ENCODE measurements around the gene CDC25C. TPM values are rescaled to one million over a fixed set of nuclear protein-coding genes. Genes with fewer than 3 reads are reported as not detected.

Gene CDC25C
- total RNA-seq, 1 donor from 2014 or later = 1.6 TPM

- peaks cover 4% of the 10 kb centered on the region for H3K9me3 Mint-ChIP-seq (ENCODE audit: low read depth)
- no peak for TF ChIP-seq CTCF (IDR thresholded peaks at IDR 0.05)
- DNase-seq (ENCODE audit: low spot score) = no peak
- H3K27me3 Mint-ChIP-seq (ENCODE audit: low read depth) = no peaks in the 10 kb centered on the region
- peaks cover 48% of the 10 kb centered on the region for H3K4me1 Mint-ChIP-seq (ENCODE audit: low read depth)
- peaks cover 18% of the 10 kb centered on the region for H3K36me3 Mint-ChIP-seq (ENCODE audit: low read depth)
- peak overlapping the region; percentile 78 for H3K27ac Mint-ChIP-seq (ENCODE audit: unreplicated experiment)
- no peak overlapping the region for H3K4me3 Mint-ChIP-seq (ENCODE audit: unreplicated experiment)
These were observed 18.4 kb upstream of the CDC25C start for GRCh38 chr5:138349852-138350562.

- peaks cover 23% of the 10 kb centered on the region for H3K36me3 Mint-ChIP-seq (ENCODE audit: low read depth)
- peaks cover 3% of the 10 kb centered on the region for H3K9me3 Mint-ChIP-seq (ENCODE audit: low read depth)
- TF ChIP-seq CTCF (IDR thresholded peaks at IDR 0.05) = no peak
- H3K27me3 Mint-ChIP-seq (ENCODE audit: low read depth) = no peaks in the 10 kb centered on the region
- peak overlapping the region; percentile 34 for H3K27ac Mint-ChIP-seq (ENCODE audit: unreplicated experiment)
- peaks cover 28% of the 10 kb centered on the region for H3K4me1 Mint-ChIP-seq (ENCODE audit: low read depth)
- no peak for DNase-seq (ENCODE audit: low spot score)
- H3K4me3 Mint-ChIP-seq (ENCODE audit: unreplicated experiment) = no peak overlapping the region
These were observed 15.3 kb upstream of the CDC25C start for GRCh38 chr5:138346889-138347288.

- no peaks in the 10 kb centered on the region for H3K27me3 Mint-ChIP-seq (ENCODE audit: low read depth)
- H3K9me3 Mint-ChIP-seq (ENCODE audit: low read depth) = no peaks in the 10 kb centered on the region
- peaks cover 28% of the 10 kb centered on the region for H3K4me1 Mint-ChIP-seq (ENCODE audit: low read depth)
- H3K4me3 Mint-ChIP-seq (ENCODE audit: unreplicated experiment) = no peak overlapping the region
- no peak for DNase-seq (ENCODE audit: low spot score)
- no peak for TF ChIP-seq CTCF (IDR thresholded peaks at IDR 0.05)
- H3K27ac Mint-ChIP-seq (ENCODE audit: unreplicated experiment) = no peak overlapping the region
- H3K36me3 Mint-ChIP-seq (ENCODE audit: low read depth) = peaks cover 27% of the 10 kb centered on the region
These were observed 13.5 kb upstream of the CDC25C start for GRCh38 chr5:138344887-138345622.

GRCh38 chr5:138340008-138340407 lies 8.4 kb upstream of the CDC25C start:
- Mint-ChIP-seq H3K36me3 (ENCODE audit: low read depth) (peaks cover 9% of the 10 kb centered on the region), H3K4me3 (ENCODE audit: unreplicated experiment) (peak overlapping the region; percentile 86), H3K4me1 (ENCODE audit: low read depth) (peaks cover 36% of the 10 kb centered on the region), H3K27ac (ENCODE audit: unreplicated experiment) (no peak overlapping the region), H3K9me3 (ENCODE audit: low read depth) (no peaks in the 10 kb centered on the region), H3K27me3 (ENCODE audit: low read depth) (no peaks in the 10 kb centered on the region)
- TF ChIP-seq CTCF (IDR thresholded peaks at IDR 0.05) = no peak
- no peak for DNase-seq (ENCODE audit: low spot score)

- Mint-ChIP-seq H3K4me1 (ENCODE audit: low read depth) (peaks cover 36% of the 10 kb centered on the region), H3K27ac (ENCODE audit: unreplicated experiment) (peak overlapping the region; percentile 90), H3K9me3 (ENCODE audit: low read depth) (no peaks in the 10 kb centered on the region), H3K4me3 (ENCODE audit: unreplicated experiment) (peak overlapping the region; percentile 86), H3K27me3 (ENCODE audit: low read depth) (no peaks in the 10 kb centered on the region), H3K36me3 (ENCODE audit: low read depth) (peaks cover 9% of the 10 kb centered on the region)
- DNase-seq (ENCODE audit: low spot score) = no peak
- no peak for TF ChIP-seq CTCF (IDR thresholded peaks at IDR 0.05)
These were observed 7.9 kb upstream of the CDC25C start for GRCh38 chr5:138339464-138339863.
